ENCODE data around the gene IGDCC3.

Gene IGDCC3

GRCh38 chr15:65388306-65389080 lies 10.7 kb upstream of the IGDCC3 start:
- DNase-seq (ENCODE audit: low spot score), result no peak

GRCh38 chr15:65386886-65387285 lies 9.1 kb upstream of the IGDCC3 start:
- DNase-seq (ENCODE audit: low spot score), result no peak

- DNase-seq (ENCODE audit: low spot score), result no peak
These were observed 8.6 kb upstream of the IGDCC3 start for GRCh38 chr15:65386376-65386775.

GRCh38 chr15:65385870-65386258 lies 8.1 kb upstream of the IGDCC3 start:
- no peak for DNase-seq (ENCODE audit: low spot score)

GRCh38 chr15:65384895-65385869 lies 7.4 kb upstream of the IGDCC3 start:
- peak; percentile 92 for DNase-seq (ENCODE audit: low spot score)

GRCh38 chr15:65384505-65384894 lies 6.7 kb upstream of the IGDCC3 start:
- DNase-seq (ENCODE audit: low spot score), result no peak

GRCh38 chr15:65383991-65384390 lies 6.2 kb upstream of the IGDCC3 start:
- no peak for DNase-seq (ENCODE audit: low spot score)

- DNase-seq (ENCODE audit: low spot score), result no peak
These were observed 5.7 kb upstream of the IGDCC3 start for GRCh38 chr15:65383456-65383855.

GRCh38 chr15:65382921-65383320 lies 5.1 kb upstream of the IGDCC3 start:
- DNase-seq (ENCODE audit: low spot score), result no peak

GRCh38 chr15:65382146-65382491 lies 4.3 kb upstream of the IGDCC3 start:
- DNase-seq (ENCODE audit: low spot score), result no peak

GRCh38 chr15:65381445-65382145 lies 3.8 kb upstream of the IGDCC3 start:
- DNase-seq (ENCODE audit: low spot score), result no peak

- DNase-seq (ENCODE audit: low spot score), result no peak
These were observed 2.2 kb upstream of the IGDCC3 start for GRCh38 chr15:65379986-65380385.

- peak; percentile 74 for DNase-seq (ENCODE audit: low spot score)
These were observed 462 bp downstream of the IGDCC3 start for GRCh38 chr15:65377105-65377975.

GRCh38 chr15:65376767-65377104 lies 1.1 kb downstream of the IGDCC3 start:
- no peak for DNase-seq (ENCODE audit: low spot score)

GRCh38 chr15:65375871-65376607 lies 1.8 kb downstream of the IGDCC3 start:
- DNase-seq (ENCODE audit: low spot score), result no peak

- no peak for DNase-seq (ENCODE audit: low spot score)
These were observed 2.9 kb downstream of the IGDCC3 start for GRCh38 chr15:65374821-65375401.

- DNase-seq (ENCODE audit: low spot score), result no peak
These were observed 3.5 kb downstream of the IGDCC3 start for GRCh38 chr15:65374334-65374733.

GRCh38 chr15:65373163-65373651 lies 4.6 kb downstream of the IGDCC3 start:
- DNase-seq (ENCODE audit: low spot score), result peak; percentile 83

- peak; percentile 91 for DNase-seq (ENCODE audit: low spot score)
These were observed 5.1 kb downstream of the IGDCC3 start for GRCh38 chr15:65372787-65373067.

GRCh38 chr15:65371976-65372786 lies 5.6 kb downstream of the IGDCC3 start:
- no peak for DNase-seq (ENCODE audit: low spot score)
